T-helper 1 cell (primary cell): ENCODE data around the gene ZBTB46.
A peak's percentile ranks its signal among the peaks of the same experiment; 100 is the strongest.
"Not testable (repeated sequence)": the region's sequence is repeated elsewhere in the genome, so short reads cannot be mapped to it uniquely, and the experiment has no call there.

Source experiments
- DNase-seq, 5 donors: peaks; one replicate each; pipeline ENCODE4 v3.0.0-alpha.2; 2012 to 2020

ZBTB46 gene

GRCh38 chr20:63858393-63859165 is 27.5 kb upstream of the ZBTB46 start:
- DNase-seq, result no peak

- no peak for DNase-seq
Measured at GRCh38 chr20:63857764-63858392, 26.8 kb upstream of the ZBTB46 start.

GRCh38 chr20:63856098-63856511 is 25.0 kb upstream of the ZBTB46 start:
- no peak for DNase-seq

GRCh38 chr20:63855363-63856097 is 24.5 kb upstream of the ZBTB46 start:
- no peak for DNase-seq

- DNase-seq, result no peak
Measured at GRCh38 chr20:63854766-63855362, 23.8 kb upstream of the ZBTB46 start.

- no peak for DNase-seq
Measured at GRCh38 chr20:63854069-63854765, 23.2 kb upstream of the ZBTB46 start.

- DNase-seq, result not testable (repeated sequence)
Measured at GRCh38 chr20:63853733-63854068, 22.6 kb upstream of the ZBTB46 start.

- DNase-seq, result not testable (repeated sequence)
Measured at GRCh38 chr20:63851548-63851943, 20.5 kb upstream of the ZBTB46 start.

GRCh38 chr20:63850689-63851547 is 19.9 kb upstream of the ZBTB46 start:
- DNase-seq, result peak in 1 of 5 donors; percentile 27

- no peak for DNase-seq
Measured at GRCh38 chr20:63848003-63848911, 17.2 kb upstream of the ZBTB46 start.

- no peak for DNase-seq
Measured at GRCh38 chr20:63847237-63848002, 16.4 kb upstream of the ZBTB46 start.

- no peak for DNase-seq
Measured at GRCh38 chr20:63846888-63847236, 15.8 kb upstream of the ZBTB46 start.

- no peak for DNase-seq
Measured at GRCh38 chr20:63846128-63846771, 15.2 kb upstream of the ZBTB46 start.

- no peak for DNase-seq
Measured at GRCh38 chr20:63844511-63844991, 13.5 kb upstream of the ZBTB46 start.

GRCh38 chr20:63843778-63844177 is 12.7 kb upstream of the ZBTB46 start:
- DNase-seq, result no peak

- DNase-seq, result no peak
Measured at GRCh38 chr20:63843222-63843621, 12.2 kb upstream of the ZBTB46 start.

GRCh38 chr20:63842258-63842657 is 11.2 kb upstream of the ZBTB46 start:
- DNase-seq, result no peak

GRCh38 chr20:63840405-63840828 is 9.4 kb upstream of the ZBTB46 start:
- no peak for DNase-seq

- DNase-seq, result no peak
Measured at GRCh38 chr20:63839620-63840019, 8.6 kb upstream of the ZBTB46 start.
